Left ventricle myocardium inferior (tissue), 1 donor: ENCODE data around the gene PARD3B. TPM values are rescaled to one million over a fixed set of nuclear protein-coding genes. Genes with fewer than 3 reads are reported as not detected.

Experiments
- DNase-seq: peaks from one replicate; pipeline ENCODE4 v3.0.0-alpha.2; 2020
- H3K27ac ChIP-seq: fragments of 200-600 bp; replicated peaks from 2 replicates; pipeline ENCODE4 v1.8.0; 2021
- H3K27me3 ChIP-seq: fragments of 200-600 bp; 2 replicates; pipeline ENCODE4 v1.8.0; 2021; ENCODE audit warnings: low read depth
- H3K36me3 ChIP-seq: fragments of 200-600 bp; 2 replicates; pipeline ENCODE4 v1.8.0; 2021
- H3K4me1 ChIP-seq: fragments of 200-600 bp; 2 replicates; pipeline ENCODE4 v1.8.0; 2021
- H3K4me3 ChIP-seq: fragments of 200-600 bp; 2 replicates; pipeline ENCODE4 v1.8.0; 2021; ENCODE audit warnings: mild to moderate bottlenecking, moderate library complexity
- H3K9me3 ChIP-seq: fragments of 200-600 bp; replicated peaks from 2 replicates; pipeline ENCODE4 v1.8.0; 2021
- intact Hi-C: fragments of 100-400 bp; cut with micrococcal nuclease; formaldehyde crosslinking; loops from one replicate; pipeline ENCODE4 v1.11.0; 2022
- total RNA-seq: library from RNA; stranded (reverse); fragmentation: NEBNext Ultra II Directional; extraction: Animal tissue kit (Norgen Biotek cat#: 25700); gene quantifications from one replicate; pipeline ENCODE4 v1.2.1, GENCODE V29; 2021
- TF ChIP-seq, protein P1 (sequence below): fragments of 200-600 bp; IDR thresholded peaks from 2 replicates; pipeline ENCODE4 v1.8.0; 2021; ENCODE audit warnings: antibody characterized with exemption, mild to moderate bottlenecking, borderline replicate concordance
- donor health status: DM: no; HTN: yes; CAD: no; lungs with severe emphysema.

PARD3B gene
- total RNA-seq, 1 donor from 2014 or later, result 9.1 TPM

DNA sequence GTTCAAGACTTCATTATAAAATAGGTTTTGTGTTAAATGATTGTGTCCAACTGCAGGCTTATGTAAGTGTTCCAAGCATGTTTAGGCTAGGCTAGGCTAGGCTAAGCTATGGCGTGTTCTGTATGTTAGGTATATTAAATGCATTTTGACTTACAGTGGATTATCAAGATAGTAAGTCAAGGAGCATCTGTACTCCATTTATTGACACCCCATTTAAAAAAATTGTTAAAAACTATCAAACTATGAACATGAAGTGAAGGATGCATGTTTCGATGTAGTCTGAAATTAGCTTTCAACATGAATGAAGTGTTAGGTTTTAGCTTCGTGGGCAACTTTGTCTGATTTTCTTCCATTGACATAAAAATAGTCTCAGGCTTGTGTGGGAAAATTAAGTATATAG, 290.5 kb downstream of the PARD3B start:
- no peaks in the 10 kb centered on the region for H3K27me3 ChIP-seq
- no peak overlapping the region for H3K27ac ChIP-seq
- TF ChIP-seq, protein P1, sequence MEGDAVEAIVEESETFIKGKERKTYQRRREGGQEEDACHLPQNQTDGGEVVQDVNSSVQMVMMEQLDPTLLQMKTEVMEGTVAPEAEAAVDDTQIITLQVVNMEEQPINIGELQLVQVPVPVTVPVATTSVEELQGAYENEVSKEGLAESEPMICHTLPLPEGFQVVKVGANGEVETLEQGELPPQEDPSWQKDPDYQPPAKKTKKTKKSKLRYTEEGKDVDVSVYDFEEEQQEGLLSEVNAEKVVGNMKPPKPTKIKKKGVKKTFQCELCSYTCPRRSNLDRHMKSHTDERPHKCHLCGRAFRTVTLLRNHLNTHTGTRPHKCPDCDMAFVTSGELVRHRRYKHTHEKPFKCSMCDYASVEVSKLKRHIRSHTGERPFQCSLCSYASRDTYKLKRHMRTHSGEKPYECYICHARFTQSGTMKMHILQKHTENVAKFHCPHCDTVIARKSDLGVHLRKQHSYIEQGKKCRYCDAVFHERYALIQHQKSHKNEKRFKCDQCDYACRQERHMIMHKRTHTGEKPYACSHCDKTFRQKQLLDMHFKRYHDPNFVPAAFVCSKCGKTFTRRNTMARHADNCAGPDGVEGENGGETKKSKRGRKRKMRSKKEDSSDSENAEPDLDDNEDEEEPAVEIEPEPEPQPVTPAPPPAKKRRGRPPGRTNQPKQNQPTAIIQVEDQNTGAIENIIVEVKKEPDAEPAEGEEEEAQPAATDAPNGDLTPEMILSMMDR, result no peak
- no peaks in the 10 kb centered on the region for H3K9me3 ChIP-seq
- DNase-seq, result no peak
- H3K36me3 ChIP-seq, result no peaks in the 10 kb centered on the region
- H3K4me1 ChIP-seq, result no peaks in the 10 kb centered on the region
- intact Hi-C loops, result no loop called here
- no peak overlapping the region for H3K4me3 ChIP-seq

- TF ChIP-seq, protein P1, result no peak
- intact Hi-C loops, result no loop called here
- no peak overlapping the region for H3K27ac ChIP-seq
- H3K36me3 ChIP-seq, result no peaks in the 10 kb centered on the region
- H3K27me3 ChIP-seq, result no peaks in the 10 kb centered on the region
- no peak for DNase-seq
- H3K4me1 ChIP-seq, result peaks cover 5% of the 10 kb centered on the region
- no peaks in the 10 kb centered on the region for H3K9me3 ChIP-seq
- H3K4me3 ChIP-seq, result no peak overlapping the region
Observed at GRCh38 chr2:204840504-204840903, 295.2 kb downstream of the PARD3B start.

DNA sequence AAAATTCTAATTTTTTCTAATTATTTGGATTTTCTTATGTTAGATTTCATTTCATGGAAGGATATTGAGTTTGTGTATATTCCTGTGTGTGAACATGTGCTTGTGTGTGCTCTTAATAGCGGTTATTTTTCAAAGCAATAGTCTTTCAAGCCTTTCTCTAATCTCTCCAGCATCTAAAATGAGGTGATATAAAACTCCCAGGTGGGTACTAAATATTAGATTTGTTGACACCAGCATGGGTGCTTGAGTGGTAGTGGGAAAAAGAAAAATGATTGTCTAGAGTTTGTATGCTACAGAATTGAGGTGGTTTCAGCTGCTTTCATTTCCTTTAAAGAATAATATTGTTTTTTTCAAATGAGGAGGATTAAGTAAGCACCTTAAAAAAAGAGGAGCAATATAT, 296.8 kb downstream of the PARD3B start:
- TF ChIP-seq, protein P1, result no peak
- H3K27me3 ChIP-seq, result no peaks in the 10 kb centered on the region
- H3K36me3 ChIP-seq, result no peaks in the 10 kb centered on the region
- peaks cover 5% of the 10 kb centered on the region for H3K4me1 ChIP-seq
- DNase-seq, result no peak
- intact Hi-C loops, result no loop called here
- no peak overlapping the region for H3K27ac ChIP-seq
- H3K9me3 ChIP-seq, result no peaks in the 10 kb centered on the region
- H3K4me3 ChIP-seq, result no peak overlapping the region

DNA sequence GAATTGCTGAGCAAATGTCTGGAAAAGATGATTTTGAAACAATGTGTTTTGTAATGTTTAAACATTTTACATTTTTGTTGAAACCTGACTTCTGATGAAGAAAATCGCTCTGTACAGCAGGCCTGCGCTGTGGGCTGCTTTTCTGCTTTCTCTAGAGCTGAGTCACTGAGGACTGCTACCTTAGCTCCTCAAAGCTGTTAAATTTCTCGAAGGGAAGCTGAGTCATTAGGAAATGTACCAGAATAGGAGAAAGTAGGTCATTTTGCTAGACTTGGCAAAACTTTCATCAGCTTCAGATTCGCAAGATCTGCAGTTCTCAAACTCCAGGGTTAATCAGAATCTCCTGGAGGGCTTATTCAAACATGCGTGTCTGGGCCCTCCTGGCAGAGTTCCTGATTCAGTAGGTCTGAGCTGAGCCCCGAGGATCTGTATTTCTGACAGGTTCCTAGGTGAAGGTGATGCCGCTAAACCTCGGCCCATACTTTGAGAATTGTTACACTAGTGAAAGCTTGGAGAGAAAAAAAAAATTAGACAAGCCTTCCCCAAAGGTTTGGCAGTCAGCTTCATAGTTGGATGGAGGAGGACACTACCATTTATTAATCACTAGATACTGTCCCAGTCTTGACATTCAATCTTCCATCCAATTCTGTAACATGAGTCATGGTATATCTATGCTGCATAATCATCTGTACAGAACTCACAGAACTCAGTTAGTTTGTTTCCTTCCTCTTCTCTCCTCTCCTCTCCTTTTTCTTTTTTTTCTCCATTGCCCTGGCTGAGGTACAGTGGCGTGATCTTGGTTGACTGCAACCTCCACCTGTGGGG, 297.6 kb downstream of the PARD3B start:
- TF ChIP-seq, protein P1, result no peak
- no peak for DNase-seq
- H3K9me3 ChIP-seq, result no peaks in the 10 kb centered on the region
- no peak overlapping the region for H3K27ac ChIP-seq
- H3K27me3 ChIP-seq, result no peaks in the 10 kb centered on the region
- no peaks in the 10 kb centered on the region for H3K36me3 ChIP-seq
- H3K4me1 ChIP-seq, result peaks cover 5% of the 10 kb centered on the region
- intact Hi-C loops, result no loop called here
- no peak overlapping the region for H3K4me3 ChIP-seq

- Histone ChIP-seq H3K9me3 (no peaks in the 10 kb centered on the region), H3K27ac (no peak overlapping the region), H3K36me3 (no peaks in the 10 kb centered on the region), H3K27me3 (no peaks in the 10 kb centered on the region), H3K4me1 (peaks cover 5% of the 10 kb centered on the region), H3K4me3 (no peak overlapping the region)
- no peak for DNase-seq
- TF ChIP-seq, protein P1, result no peak
- intact Hi-C loops, result no loop called here
Observed at GRCh38 chr2:204846471-204846870, 301.2 kb downstream of the PARD3B start.
